Measurements from ENCODE around the gene ZNF148.

- TF ChIP-seq CTCF (conservative IDR thresholded peaks at IDR 0.05; ENCODE audit: low read depth, low read length), result no peak
- TF ChIP-seq USF2 (IDR thresholded peaks at IDR 0.05; ENCODE audit: low read depth, low read length), result no peak
- no peak for TF ChIP-seq POLR2A (IDR thresholded peaks at IDR 0.05; ENCODE audit: low read depth, low read length)
- no peak for TF ChIP-seq CHD1 (IDR thresholded peaks at IDR 0.05; ENCODE audit: low read depth, low read length)
- TF ChIP-seq RAD21 (IDR thresholded peaks at IDR 0.05; ENCODE audit: low read length), result no peak
- TF ChIP-seq BHLHE40 (IDR thresholded peaks at IDR 0.05; ENCODE audit: low read depth, low read length), result no peak
- TF ChIP-seq NFE2L2 (IDR thresholded peaks at IDR 0.05; ENCODE audit: low read depth, low read length), result no peak
- no peak for TF ChIP-seq CEBPB (IDR thresholded peaks at IDR 0.05; ENCODE audit: low read depth, low read length)
- no peak for TF ChIP-seq SMC3 (IDR thresholded peaks at IDR 0.05; ENCODE audit: low read depth, low read length)
- TF ChIP-seq MXI1 (IDR thresholded peaks at IDR 0.05; ENCODE audit: borderline replicate concordance, low read depth, low read length), result no peak
- no peak for TF ChIP-seq MAFK (IDR thresholded peaks at IDR 0.05; ENCODE audit: low read depth, low read length)
These were observed 58.2 kb downstream of the ZNF148 start for GRCh38 chr3:125316949-125317348.

Measured in IMR-90 (cell line).